NCI-H345 treated with DMSO at 0.1 percent for 48 hours (cell line): ENCODE results near the gene F12.
A peak's percentile ranks its signal among the peaks of the same experiment; 100 is the strongest.
"Not testable (repeated sequence)": the region's sequence is repeated elsewhere in the genome, so short reads cannot be mapped to it uniquely, and the experiment has no call there.

Source experiments
- DNase-seq: peaks from one replicate; lab custom pipeline; 2025; ENCODE audit not compliant: unreplicated experiment; lab: John Stamatoyannopoulos, UW

F12 gene

DNA sequence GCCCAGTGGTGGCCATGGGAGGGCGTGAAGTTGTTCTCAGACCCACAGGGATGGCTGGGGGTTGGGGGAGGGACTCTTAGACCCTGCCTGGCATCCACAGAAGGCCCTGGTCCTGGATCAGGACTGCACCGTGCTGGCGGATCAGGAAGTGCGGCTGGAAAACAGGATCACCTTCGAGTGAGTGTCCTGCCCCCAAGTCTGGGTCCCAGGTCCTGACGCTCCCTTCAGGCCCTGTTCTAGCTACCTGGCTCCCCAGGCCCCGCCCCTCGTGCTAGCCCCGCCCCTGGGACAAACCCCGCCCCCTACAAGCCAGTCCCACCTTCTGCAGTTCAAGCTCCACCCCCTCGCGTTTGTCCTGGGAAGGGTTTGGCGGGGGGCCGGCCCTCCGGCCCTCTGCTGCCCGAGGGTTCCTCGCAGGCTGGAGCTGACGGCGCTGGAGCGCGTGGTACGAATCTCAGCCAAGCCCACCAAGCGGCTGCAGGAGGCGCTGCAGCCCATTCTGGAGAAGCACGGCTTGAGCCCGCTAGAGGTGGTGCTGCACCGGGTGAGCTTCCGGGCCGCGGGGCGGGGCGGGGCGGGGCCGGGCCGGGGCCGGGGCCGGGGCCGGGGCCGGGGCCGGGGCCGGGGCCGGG, 38.8 kb downstream of the F12 start:
- DNase-seq, result peak; percentile 72

- no peak for DNase-seq
Observed at GRCh38 chr5:177369645-177370440, 39.5 kb downstream of the F12 start.

- DNase-seq, result no peak
Observed at GRCh38 chr5:177368869-177369644, 40.3 kb downstream of the F12 start.

GRCh38 chr5:177367981-177368868, 41.1 kb downstream of the F12 start:
- DNase-seq, result no peak

GRCh38 chr5:177367323-177367848, 42.0 kb downstream of the F12 start:
- DNase-seq, result no peak

- DNase-seq, result no peak
Observed at GRCh38 chr5:177366528-177367322, 42.6 kb downstream of the F12 start.

GRCh38 chr5:177365845-177366527, 43.4 kb downstream of the F12 start:
- DNase-seq, result no peak

GRCh38 chr5:177364159-177364962, 45.0 kb downstream of the F12 start:
- DNase-seq, result no peak

DNA sequence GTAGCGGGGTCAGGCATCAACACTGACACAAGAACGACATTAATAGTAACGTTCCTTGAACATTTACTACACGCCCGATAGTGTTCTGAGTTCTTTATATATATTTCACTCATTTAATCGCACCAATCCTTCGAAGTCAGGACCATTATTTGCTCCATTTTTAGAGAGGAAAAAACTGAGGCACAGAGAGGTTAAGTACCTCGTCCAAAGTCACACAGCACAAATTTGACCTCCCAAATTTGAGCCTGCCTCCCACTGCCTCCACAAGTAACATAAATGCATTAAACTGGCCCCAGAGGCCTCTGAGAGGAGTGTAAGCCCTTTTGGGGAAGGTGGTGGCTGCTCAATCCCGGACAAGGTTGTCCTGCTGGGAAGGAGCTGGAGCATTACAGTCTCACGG, 45.8 kb downstream of the F12 start:
- no peak for DNase-seq

- DNase-seq, result peak; percentile 58
Observed at GRCh38 chr5:177362610-177363507, 46.5 kb downstream of the F12 start.

DNA sequence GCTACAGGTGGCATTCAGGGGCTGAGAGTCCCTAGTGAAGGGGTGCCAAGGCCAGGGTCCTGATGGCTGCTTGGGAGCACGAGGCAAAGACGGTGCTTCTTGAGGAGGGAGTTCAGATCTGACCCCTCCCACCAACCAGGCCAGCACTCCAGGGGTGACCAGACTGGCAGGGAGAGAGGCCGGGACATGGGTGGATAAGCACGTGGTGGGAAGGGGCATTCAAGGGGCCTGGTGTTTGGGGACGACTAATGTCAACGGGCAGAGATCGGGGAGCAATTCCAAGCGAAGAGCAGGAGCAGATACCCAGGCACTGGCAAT, 47.1 kb downstream of the F12 start:
- no peak for DNase-seq

DNA sequence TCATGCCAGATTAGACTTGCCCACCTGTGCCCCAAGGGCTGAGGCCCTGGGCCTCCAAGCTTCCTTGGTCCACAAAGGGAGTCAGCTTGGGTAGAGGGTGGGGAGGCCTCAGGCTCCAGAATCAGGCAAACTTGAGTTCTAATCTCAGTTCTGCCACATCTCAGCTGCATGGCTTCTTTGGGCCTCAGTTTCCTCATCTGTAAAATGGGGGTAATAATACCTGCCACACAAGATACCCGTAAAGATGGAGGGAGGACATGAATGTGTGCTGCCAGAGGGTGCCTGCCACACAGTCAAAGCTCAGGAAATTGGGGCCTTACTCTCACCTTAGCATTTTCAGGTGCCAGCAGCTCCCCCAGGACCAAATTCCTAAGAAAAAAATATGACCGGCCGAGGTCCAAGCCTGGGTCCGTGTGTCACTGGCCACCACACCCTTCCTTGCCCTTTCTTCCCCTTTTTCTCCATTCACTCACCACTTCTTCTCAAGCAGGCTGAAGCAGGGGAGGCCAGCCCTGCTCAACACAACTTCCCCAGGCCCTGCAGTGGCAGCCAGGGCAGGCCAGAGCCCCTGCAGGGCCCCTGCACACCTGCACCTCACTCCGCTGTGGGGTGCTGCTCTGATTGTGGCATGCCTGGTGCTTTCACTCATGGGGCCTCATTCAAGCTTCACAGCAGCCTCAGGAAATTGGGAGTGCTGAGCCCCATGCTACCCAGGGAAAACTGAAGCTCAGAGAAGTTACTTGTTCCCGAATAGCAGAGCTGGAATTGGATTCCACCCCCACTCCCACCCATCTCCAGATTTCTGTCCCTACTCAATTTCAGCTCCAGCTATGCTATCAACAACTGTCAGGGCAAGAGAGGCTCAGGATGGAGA, 47.7 kb downstream of the F12 start:
- DNase-seq, result no peak

- DNase-seq, result not testable (repeated sequence)
Observed at GRCh38 chr5:177360740-177361139, 48.6 kb downstream of the F12 start.

GRCh38 chr5:177359860-177360259, 49.5 kb downstream of the F12 start:
- no peak for DNase-seq

DNA sequence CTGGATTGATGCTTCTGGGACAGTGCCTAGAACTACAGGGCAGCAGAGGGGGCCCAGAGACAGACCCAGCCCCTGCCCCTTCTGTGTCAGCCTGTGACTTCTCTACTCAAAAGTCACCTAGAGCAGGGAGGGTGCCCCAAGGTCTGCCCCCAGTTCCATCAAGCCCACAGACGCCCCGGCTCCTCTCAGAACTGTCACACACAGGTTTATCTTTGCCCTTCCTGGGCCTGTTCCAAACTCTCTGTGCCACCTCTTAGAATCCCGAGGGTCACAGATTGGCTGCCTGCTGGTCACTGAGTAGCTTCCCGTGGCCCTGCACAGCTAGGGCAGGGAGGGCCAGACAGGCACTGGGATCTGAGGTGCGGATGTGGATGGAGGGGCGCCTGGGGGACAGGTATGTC, 49.9 kb downstream of the F12 start:
- DNase-seq, result no peak

DNA sequence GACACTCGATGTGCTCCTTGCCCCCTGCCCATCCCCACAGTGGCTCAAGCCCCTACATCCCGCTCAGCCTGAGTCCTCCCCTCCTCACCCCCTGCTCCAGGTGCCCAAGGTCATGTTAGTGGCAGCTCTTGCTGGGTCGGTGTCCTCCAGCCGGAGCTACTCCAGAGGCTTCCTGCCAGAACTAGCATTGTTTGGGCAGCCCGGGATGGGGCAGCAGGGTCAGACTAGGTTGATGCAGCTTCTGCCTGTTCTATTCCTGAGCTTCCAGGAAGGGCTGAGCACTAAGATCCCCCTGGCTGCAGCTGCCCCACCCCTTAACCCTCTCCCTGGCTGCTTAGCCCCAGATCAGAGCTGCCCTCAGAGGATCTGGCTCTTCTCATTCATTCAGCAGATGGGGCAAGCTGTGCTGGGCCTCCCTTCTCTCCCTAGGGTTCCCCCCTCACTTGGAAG, 51.0 kb downstream of the F12 start:
- no peak for DNase-seq
